HG03571 (cell line): Measurements from ENCODE around the gene FEM1B.

Source experiments
- ATAC-seq: cut with Tn5 transposase; IDR thresholded peaks from one replicate; pipeline ENCODE4 v1.9.1; 2021; ENCODE audit not compliant: unreplicated experiment

FEM1B gene

GRCh38 chr15:68305420-68305871, 27.9 kb downstream of the FEM1B start:
- ATAC-seq: no peak

DNA sequence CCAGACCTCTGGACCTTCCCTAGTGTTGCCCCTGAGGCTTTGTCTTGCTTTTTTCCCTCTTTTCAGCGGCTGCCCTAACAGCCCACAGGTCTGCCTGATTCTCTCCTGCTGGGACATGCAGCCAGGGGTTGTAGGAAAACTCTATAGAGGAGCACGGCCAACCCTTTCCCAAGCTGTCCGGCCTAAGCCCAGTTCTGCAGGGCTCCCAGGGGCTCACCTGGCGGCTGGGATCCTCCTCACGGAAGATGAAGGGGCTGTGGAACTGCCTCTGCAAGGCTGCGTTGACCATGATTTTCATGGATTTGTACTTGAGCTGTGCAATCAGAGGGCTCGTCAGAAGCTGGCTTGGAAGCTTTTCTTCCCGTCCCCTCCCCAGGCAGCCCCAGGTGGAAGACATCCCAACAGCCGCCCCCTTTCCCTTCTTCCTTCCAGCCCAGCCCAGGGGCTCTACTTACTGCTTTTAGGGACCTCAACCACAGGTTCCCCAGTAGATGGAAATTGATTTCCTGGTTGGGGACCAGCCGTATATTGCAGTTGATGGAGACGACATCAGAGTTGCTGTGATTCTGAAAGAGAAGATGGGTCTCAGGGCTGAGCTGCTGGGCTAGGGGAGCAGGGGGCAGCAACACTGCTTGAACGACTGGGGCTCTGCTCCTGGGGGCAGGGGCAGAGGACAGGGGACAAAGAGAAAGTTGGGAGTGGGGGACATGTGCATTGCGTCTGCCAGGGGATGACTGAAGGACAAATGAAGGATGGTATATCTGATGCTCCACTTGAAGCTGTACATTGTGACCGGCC, 29.8 kb downstream of the FEM1B start:
- ATAC-seq: no peak

- ATAC-seq: no peak
Observed at GRCh38 chr15:68309024-68309423, 31.5 kb downstream of the FEM1B start.

- no peak for ATAC-seq
Observed at GRCh38 chr15:68310178-68310803, 32.7 kb downstream of the FEM1B start.

- no peak for ATAC-seq
Observed at GRCh38 chr15:68310804-68311463, 33.4 kb downstream of the FEM1B start.

DNA sequence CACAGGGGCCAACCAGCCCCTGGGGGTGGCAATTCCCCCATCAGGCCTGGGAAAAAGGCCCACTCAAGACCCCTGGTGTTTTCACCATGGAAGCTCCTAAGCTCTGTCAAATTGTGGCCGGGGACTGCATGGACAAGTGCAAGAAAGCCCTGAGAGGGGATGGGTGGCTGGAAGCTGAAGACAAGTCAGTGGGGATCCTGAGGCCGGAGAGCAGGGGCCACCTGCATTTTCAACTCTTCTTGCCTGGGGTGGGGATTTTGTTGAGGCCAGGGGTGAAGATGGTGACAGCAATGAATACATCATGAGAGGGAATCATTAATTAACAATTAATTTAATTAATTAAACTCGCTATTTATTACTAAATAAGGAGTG, 33.9 kb downstream of the FEM1B start:
- no peak for ATAC-seq

- ATAC-seq: no peak
Observed at GRCh38 chr15:68311859-68312557, 34.5 kb downstream of the FEM1B start.

- ATAC-seq: no peak
Observed at GRCh38 chr15:68312701-68313204, 35.2 kb downstream of the FEM1B start.

DNA sequence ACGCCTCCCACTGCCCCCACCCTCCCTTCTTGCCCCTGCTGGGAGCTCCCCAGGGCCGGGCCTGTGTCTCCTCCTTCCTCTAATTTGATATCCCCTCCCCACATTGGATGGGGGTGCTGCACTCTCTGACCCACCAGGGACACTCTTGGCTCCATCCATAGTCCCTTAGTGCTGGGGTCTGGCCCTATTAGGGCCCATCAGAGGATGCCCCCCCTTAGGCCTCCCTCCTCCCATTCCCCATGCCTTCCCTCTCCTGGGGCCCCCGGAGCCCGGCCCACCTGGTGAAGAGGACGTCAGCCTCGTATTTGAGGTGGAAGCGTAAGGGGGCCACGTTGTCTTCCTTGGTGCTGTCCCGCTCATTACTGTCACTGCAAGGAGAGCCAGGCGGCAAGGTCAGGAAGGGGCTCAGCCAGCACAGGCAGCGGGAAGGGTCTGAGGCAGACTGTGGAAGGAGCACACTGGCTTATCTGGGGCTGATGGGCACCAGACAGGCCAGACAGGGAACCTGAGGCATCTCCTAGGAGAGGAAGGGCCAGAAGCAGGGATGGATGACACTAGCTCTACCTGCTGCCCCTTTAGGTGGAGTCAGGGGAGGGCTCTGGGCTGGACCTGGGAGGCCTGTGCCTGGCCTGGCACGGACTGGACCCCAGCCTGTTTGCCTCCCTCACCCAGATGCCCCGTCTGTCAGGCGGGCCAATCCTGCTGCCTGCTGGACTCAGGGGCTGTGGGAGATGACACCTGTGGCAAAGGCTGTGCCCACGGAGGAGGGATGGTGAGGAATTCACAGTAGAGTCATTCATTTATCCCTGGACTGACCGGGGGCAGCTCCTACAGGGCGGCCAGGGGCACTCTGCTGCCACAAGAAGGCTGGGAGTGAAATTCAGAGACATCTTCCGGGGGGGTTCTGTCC, 36.2 kb downstream of the FEM1B start:
- no peak for ATAC-seq

GRCh38 chr15:68314563-68314962, 37.0 kb downstream of the FEM1B start:
- ATAC-seq: no peak

DNA sequence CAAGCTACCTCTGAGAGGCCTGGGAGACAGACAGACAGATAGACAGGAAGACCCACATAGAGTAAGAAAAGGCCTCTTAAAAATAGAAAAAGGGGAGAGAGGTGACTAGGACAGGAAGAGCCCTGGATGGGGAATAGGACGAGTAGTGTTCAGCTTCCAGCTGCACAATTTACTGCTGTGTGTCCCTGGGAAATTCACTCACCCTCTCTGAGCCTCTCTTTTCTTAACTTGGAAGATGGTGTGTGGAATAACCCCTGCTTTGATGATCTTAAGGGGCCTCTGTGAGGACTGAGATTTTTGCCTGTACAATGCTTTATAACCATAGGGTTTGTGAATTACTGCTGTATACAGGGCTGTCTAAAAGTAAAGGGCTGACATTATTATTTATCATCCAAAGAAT, 37.5 kb downstream of the FEM1B start:
- no peak for ATAC-seq

GRCh38 chr15:68315495-68316031, 38.0 kb downstream of the FEM1B start:
- ATAC-seq: no peak

DNA sequence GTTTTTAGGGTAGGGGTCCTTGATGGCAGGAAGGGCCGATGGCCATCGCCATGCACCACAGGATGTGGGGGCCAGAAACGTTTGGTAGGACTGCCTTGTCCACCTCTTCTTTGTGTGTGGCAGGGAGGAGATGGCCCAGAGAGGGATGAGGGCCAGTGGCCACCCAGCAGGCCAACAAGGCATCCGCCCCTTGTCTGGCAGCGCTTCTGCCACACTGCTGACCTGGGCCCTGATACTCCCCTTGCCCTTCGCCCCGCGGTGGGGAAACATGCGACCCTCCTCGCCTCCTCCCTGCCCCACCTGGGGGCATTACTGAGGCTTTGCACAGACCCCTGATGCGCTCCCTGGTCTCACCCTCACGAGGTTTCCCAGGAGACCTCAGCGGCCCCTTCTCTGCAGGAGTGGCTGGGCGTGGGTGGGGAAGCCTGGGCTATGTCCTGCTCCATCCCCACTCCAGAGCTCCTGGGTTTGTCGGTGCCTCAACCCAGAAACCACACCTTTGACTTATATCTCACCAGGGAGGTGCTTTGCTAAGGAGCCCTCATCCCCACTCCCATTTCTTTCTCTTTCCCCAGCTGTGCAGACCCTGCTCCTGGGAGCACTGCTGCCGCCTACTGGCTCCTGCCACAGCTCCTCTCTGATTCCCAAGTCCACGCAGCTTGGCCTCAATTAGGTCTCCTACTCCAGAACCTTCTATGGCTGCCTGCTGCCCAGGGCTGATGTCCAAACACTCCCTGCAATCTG, 38.7 kb downstream of the FEM1B start:
- no peak for ATAC-seq

DNA sequence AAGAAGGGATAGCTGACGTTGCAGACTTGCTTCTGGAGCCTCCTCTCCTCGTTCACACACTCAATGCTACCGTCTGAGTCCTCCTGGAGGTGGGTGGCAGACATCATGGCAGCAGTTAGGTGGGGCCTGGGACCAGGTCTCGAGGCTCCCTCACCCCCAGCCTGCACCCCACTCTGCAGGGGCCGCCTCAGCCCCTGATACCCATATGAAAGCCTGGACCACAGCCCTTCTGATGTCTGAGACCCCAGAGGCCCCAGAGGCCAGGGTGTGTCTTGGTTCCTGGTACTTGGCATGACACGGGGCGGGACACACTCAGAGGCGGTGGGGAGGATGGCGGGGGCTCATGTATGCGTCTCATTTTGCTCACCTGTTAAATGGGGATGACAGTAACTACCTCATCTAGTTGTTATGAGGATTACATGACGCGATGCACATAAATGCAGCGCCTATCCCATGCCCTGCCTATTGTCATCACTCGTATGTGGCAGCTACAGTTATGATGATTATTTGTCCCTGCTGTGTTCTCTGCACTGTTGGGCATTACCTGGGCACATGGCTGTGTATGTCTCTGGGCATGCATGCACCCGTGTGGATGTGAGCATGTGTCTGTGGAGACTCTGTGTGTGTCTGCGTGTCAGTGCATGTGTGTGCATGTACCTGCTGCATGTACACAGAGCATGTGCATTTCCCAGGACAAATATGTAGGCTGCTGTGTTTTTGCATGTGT, 39.9 kb downstream of the FEM1B start:
- no peak for ATAC-seq

- no peak for ATAC-seq
Observed at GRCh38 chr15:68318008-68318835, 40.7 kb downstream of the FEM1B start.

- ATAC-seq: no peak
Observed at GRCh38 chr15:68318931-68319909, 41.7 kb downstream of the FEM1B start.

- no peak for ATAC-seq
Observed at GRCh38 chr15:68319997-68320396, 42.5 kb downstream of the FEM1B start.
